ENCODE results near the gene NUAK1.
"Not testable (repeated sequence)": the region's sequence is repeated elsewhere in the genome, so short reads cannot be mapped to it uniquely, and the experiment has no call there.

NUAK1 gene

DNA sequence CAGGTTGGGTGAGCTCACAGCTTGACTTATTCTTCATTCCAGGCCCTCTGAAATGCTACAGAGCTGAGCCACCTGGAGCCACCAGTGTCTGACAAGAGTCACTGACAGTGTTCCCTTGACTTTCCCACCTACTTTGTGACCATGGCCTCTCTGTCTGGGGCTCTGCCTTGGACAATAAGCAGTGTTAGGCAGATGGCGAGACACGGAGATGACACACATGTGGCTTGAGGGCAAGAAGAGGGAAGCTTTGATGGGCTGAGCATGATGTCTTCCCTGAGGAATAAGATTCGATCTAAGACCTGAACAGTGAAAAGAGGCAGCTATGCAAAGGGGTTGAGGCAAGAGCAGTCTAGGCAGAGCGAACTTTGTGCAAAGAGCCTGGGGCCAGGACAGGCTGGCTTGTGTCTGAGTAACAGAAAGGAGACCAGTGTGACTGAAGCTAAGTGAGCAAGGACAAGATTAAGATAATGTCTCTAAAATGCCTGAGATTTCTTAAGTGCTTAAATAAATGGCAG lies 105.5 kb downstream of the NUAK1 start:
- no peak for DNase-seq (ENCODE audit: low spot score)

DNA sequence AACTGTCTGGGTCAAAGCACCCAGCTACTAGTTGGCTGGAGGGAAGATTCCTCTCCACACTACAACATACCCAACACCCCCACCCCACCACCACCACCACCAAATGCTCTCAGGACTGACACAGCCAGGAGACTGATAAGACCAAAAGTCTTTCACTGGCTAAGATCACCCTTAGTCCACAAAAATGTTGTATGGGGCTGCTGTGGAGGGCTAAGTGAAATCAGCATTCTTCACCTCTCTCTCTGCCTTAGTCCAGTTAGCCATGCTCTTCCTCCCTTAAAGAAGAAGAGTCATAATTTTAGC lies 106.2 kb downstream of the NUAK1 start:
- DNase-seq (ENCODE audit: low spot score), result no peak

- no peak for DNase-seq (ENCODE audit: low spot score)
These were observed 106.8 kb downstream of the NUAK1 start for GRCh38 chr12:106031761-106032622.

DNA sequence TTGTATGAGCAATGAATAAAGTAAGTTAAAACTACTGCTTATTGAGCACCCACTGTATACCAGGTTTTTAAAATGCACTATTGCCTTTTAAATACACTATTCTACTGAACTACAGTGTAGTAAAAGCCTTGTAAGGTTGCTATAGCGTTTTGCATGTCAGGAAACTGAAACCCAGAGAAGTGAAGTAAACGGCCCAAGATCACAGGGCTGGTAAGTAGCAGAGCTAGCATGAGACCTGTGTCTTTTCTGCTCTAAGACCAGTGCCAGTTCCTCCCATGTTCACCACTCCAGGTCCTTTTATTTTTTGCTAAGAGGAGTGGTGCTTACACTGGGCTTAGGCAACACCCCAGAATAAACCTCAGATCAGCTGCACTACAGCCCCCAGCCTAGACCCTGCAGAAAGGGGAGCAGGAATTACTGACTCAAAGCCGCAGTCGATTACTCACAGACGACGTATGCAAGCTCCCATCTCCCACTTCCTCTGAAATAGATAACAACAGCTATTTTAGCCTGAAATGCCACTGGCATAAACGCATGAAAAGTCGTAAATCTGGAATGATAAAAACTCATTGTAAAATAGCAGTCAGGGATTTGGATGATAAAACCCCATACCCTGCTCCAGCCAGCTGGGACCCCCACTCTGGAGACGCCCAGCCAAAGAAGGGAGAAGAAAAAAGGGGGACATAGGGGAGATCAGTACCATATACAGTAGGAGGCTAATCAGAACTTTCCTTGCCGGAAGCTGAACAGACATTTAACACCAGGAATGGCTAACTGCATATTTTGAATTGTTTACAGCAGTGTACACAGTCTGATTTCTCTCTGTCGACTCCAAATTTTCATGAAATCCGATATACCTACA lies 108.3 kb downstream of the NUAK1 start:
- DNase-seq (ENCODE audit: low spot score), result peak; percentile 37

- DNase-seq (ENCODE audit: low spot score), result no peak
These were observed 109.2 kb downstream of the NUAK1 start for GRCh38 chr12:106029532-106029931.

GRCh38 chr12:106027911-106028310 lies 110.8 kb downstream of the NUAK1 start:
- no peak for DNase-seq (ENCODE audit: low spot score)

DNA sequence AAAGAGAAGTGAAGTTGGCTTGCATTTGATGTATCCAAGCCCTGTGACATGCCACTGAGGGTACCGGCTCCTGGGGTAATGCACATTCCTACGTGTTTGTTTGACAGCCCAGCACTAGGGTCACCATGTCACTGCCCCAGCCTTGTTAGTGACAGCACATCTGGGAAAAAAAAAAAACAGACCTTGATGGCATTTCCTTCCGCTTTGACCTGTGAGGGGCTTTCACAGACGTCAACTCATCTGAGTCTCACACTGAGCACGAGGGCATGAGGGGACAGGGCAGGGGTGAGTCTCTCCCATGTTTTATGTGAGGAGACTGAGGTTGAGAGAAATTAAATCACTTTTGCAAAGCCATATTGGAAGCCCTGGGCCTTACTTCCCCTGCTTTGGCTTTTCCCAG lies 111.5 kb downstream of the NUAK1 start:
- no peak for DNase-seq (ENCODE audit: low spot score)

- no peak for DNase-seq (ENCODE audit: low spot score)
These were observed 113.6 kb downstream of the NUAK1 start for GRCh38 chr12:106025129-106025528.

- no peak for DNase-seq (ENCODE audit: low spot score)
These were observed 115.7 kb downstream of the NUAK1 start for GRCh38 chr12:106023039-106023438.

DNA sequence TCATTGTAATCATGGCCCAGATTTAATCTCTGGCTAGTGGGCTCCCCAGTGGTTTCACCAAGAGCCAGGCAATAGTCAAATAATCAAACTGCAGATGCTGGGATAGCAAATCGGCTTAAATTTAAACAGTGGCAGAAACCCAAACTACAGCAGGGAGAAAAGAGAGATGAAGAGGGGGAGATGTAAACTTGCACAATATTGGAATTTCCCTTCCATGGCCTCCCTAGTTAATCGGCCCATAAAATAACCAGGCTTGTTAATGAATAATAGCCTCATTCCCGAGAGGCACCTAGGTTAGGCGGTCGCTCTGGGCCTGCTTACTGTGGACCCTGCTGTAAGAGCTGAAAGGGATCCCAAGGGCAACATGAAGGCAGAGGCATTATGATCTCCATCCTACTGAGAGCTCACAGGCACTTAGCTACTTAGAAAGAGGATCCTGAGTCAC lies 116.2 kb downstream of the NUAK1 start:
- no peak for DNase-seq (ENCODE audit: low spot score)

DNA sequence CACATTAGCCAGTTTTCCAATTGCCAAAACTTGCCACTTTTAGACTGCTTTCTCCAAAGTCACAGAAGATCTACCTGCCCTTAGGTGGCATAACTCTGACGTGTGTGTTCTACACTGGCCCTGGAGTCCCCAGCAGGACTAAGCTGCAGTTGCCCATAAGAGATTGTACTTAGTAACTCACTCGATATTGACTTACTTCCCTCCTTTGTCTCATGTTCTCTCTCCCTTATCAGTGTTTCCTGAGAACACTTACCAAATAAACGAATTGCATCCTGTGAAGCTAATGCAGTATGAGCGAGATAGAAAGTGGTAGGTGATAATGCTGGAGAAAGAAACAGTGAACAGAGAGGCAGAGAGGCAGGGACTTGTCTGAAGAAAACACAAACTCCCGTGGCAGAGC lies 117.2 kb downstream of the NUAK1 start:
- DNase-seq (ENCODE audit: low spot score), result no peak

- no peak for DNase-seq (ENCODE audit: low spot score)
These were observed 118.0 kb downstream of the NUAK1 start for GRCh38 chr12:106020736-106021135.

DNA sequence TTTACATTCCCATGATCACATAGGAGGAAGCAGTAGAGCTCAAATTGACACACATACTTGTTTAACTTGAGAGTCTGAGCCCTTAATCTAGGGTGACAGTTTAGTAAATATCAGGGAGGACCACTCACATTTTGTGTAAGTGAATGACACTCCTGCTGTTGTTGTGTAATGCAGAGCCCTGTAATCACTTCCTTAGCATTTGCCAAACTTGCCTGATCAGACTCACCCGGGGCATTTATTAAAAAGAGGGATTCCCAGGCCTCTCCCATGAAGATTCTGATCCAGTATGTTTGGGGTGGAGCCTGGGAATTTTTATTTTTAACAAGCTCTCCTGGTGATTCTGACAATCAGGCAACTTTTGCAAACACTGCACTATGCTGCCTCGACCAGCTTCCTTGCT lies 119.6 kb downstream of the NUAK1 start:
- DNase-seq (ENCODE audit: low spot score), result no peak

DNA sequence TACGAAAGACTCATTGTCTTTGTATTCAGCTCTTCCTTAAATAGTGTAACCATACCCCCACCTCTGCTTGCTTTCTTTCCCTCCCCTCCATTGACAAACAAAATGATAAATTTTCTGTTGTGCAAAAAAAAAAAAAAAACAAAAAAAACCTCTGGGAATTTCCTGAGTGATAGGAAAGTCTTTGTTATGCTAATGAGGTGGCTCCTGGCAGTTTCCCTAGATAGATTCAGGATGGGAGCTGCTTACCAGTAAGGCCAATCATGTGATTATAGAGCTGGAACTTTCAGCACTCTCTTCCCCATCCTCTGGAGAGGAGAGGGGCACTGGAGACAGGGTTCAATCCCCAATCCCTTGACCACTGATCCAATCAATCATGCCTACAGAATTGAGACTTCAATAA lies 120.5 kb downstream of the NUAK1 start:
- no peak for DNase-seq (ENCODE audit: low spot score)

- DNase-seq (ENCODE audit: low spot score), result not testable (repeated sequence)
These were observed 122.0 kb downstream of the NUAK1 start for GRCh38 chr12:106016601-106017278.

DNA sequence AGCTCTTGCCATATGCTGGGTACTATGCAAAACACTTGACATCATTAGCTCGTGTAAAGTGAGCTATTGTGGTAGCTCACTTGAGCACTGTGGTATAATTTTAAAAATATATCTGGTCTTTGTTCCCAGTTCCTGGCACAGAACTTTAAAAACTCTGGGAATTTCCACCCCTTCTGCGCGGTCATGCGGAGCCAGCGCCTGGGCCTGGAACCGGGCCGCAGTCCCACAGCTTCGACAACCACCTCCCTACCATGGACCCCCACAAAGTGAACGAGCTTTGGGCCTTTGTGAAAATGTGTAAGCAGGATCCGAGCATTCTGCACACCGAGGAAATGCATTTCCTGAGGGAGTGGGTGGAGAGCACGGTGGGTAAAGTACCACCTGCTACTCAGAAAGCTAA lies 123.1 kb downstream of the NUAK1 start:
- no peak for DNase-seq (ENCODE audit: low spot score)

DNA sequence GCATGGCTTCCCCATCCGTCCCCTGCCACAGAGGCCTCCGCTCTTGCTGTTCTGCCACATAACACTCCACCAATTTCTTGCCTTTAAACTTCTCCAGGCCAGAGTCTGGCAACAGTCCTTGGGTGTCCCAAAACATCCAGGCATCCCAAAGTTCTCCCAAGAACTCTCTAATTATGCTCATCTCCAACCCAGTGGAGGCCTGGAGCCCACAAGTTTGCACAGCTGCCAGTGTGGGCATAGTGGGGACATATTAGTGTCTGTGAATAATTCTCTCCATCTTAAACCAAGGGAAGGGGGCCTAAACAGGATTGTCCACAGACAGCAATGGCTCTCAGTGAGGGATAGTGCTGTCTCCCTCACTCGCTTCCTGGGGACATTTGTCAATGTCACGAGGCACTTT lies 124.8 kb downstream of the NUAK1 start:
- DNase-seq (ENCODE audit: low spot score), result no peak
